HepG2 (cell line): ENCODE measurements around the gene TCN2. TPM values are rescaled to one million over a fixed set of nuclear protein-coding genes. Genes with fewer than 3 reads are reported as not detected.

ENCODE experiments used
- ARNTL ChIP-seq: sonication (generic); formaldehyde crosslinking; IDR thresholded peaks from 2 replicates; pipeline ENCODE4 v1.4.0; 2020; ENCODE audit warnings: mild to moderate bottlenecking, missing genetic modification reagents
- CEBPB ChIP-seq: IDR thresholded peaks from 2 replicates; pipeline ENCODE4 v1.6.1; 2011; ENCODE audit warnings: low read depth, low read length, improper control_type of control experiment, borderline replicate concordance
- EP300 ChIP-seq, 3 experiments: sonication (generic) in 1 of 3; formaldehyde crosslinking in 1 of 3; IDR thresholded peaks; 2 replicates each; pipeline versions ENCODE4 v1.5.1 to v1.6.1; 2011 to 2020; ENCODE audit warnings: low read depth in 2 of 3, low read length in 2 of 3, borderline replicate concordance in 1 of 3, improper control_type of control experiment in 1 of 3, mild to moderate bottlenecking in 1 of 3, missing genetic modification reagents in 1 of 3, moderate library complexity in 1 of 3
- HNF4G ChIP-seq, 2 experiments: sonication (generic) in 1 of 2; formaldehyde crosslinking in 1 of 2; IDR thresholded peaks; 2 replicates each; pipeline versions ENCODE4 v1.4.0 to v1.6.1; 2011 to 2020; ENCODE audit warnings: borderline replicate concordance in 2 of 2, low read depth in 2 of 2, mild to moderate bottlenecking in 2 of 2, low read length in 1 of 2, missing genetic modification reagents in 1 of 2, moderate library complexity in 1 of 2
- MAFK ChIP-seq, 2 experiments: IDR thresholded peaks in 1 of 2; conservative IDR thresholded peaks in 1 of 2; 2 replicates each; pipeline ENCODE4 v1.6.1; 2011; ENCODE audit warnings: improper control_type of control experiment in 2 of 2, low read length in 2 of 2
- MEIS2 ChIP-seq: sonication (generic); formaldehyde crosslinking; IDR thresholded peaks from 2 replicates; pipeline ENCODE4 v1.9.0; 2021; ENCODE audit warnings: mild to moderate bottlenecking, missing genetic modification reagents
- MXD4 ChIP-seq: IDR thresholded peaks from 2 replicates; pipeline ENCODE4 v1.6.1; 2016; ENCODE audit warnings: mild to moderate bottlenecking, missing biosample characterization, missing genetic modification reagents
- MYC ChIP-seq: sonication (generic); formaldehyde crosslinking; IDR thresholded peaks from 2 replicates; pipeline ENCODE4 v1.9.0; 2021; ENCODE audit warnings: missing genetic modification reagents, borderline replicate concordance
- PATZ1 ChIP-seq: sonication (generic); formaldehyde crosslinking; IDR thresholded peaks from 2 replicates; pipeline ENCODE4 v1.4.0; 2020; ENCODE audit warnings: missing genetic modification reagents
- PAXIP1 ChIP-seq: sonication (generic); formaldehyde crosslinking; conservative IDR thresholded peaks from 2 replicates; pipeline ENCODE4 v1.4.0; 2020; ENCODE audit warnings: mild to moderate bottlenecking, missing genetic modification reagents, moderate library complexity
- SAP130 ChIP-seq: IDR thresholded peaks from 2 replicates; pipeline ENCODE4 v1.6.1; 2016; ENCODE audit warnings: low read depth
- TAF15 ChIP-seq: fragments of 200-400 bp; formaldehyde crosslinking; IDR thresholded peaks from one replicate; pipeline ENCODE4 v1.6.1; 2018; ENCODE audit warnings: mild to moderate bottlenecking, low read depth, low read length; ENCODE audit not compliant: poor library complexity, severe bottlenecking
- XRCC5 ChIP-seq: fragments of 200-400 bp; formaldehyde crosslinking; optimal IDR thresholded peaks from 2 replicates; pipeline ENCODE3; 2017; ENCODE audit warnings: mild to moderate bottlenecking, low read length
- ZKSCAN5 ChIP-seq: sonication (generic); formaldehyde crosslinking; IDR thresholded peaks from 2 replicates; pipeline ENCODE4 v1.5.1; 2020; ENCODE audit warnings: mild to moderate bottlenecking, missing genetic modification reagents
- ZMAT3 ChIP-seq: sonication (generic); formaldehyde crosslinking; conservative IDR thresholded peaks from 2 replicates; pipeline ENCODE4 v1.7.0; 2021; ENCODE audit warnings: missing genetic modification reagents
- ZNF225 ChIP-seq: sonication (generic); formaldehyde crosslinking; IDR thresholded peaks from 2 replicates; pipeline ENCODE4 v1.4.0; 2020; ENCODE audit warnings: mild to moderate bottlenecking, missing genetic modification reagents
- ZNF34 ChIP-seq: sonication (generic); formaldehyde crosslinking; IDR thresholded peaks from 2 replicates; pipeline ENCODE4 v1.4.0; 2020; ENCODE audit warnings: mild to moderate bottlenecking, missing genetic modification reagents, borderline replicate concordance
- ZNF720 ChIP-seq: sonication (generic); formaldehyde crosslinking; IDR thresholded peaks from 2 replicates; pipeline ENCODE4 v1.4.0; 2020; ENCODE audit warnings: missing genetic modification reagents
- polyA plus RNA-seq, 8 experiments: library from polyadenylated mRNA; depleted of rRNA in 3 of 8; stranded (reverse) in 7 of 8; unstranded in 1 of 8; fragments of >200 nt; fragmentation: Illumina TruSeq in 4 of 8; extraction: Trizol in 4 of 8; gene quantifications; 2 replicates each; pipeline versions ENCODE4 v1.2.1 to v1.2.3, GENCODE V29; 2011 to 2016; ENCODE audit warnings: low read depth in 4 of 8, missing spikeins in 1 of 8, mixed read lengths in 1 of 8; ENCODE audit not compliant: insufficient read depth in 1 of 8
- total RNA-seq, 5 experiments: library from RNA; depleted of rRNA; stranded (reverse); fragments of >200 nt; fragmentation: Illumina TruSeq; extraction: Trizol; gene quantifications; 2 replicates each; pipeline ENCODE4 v1.2.3, GENCODE V29; 2016; ENCODE audit warnings: low read depth in 1 of 5
- TF ChIP-seq, protein P1 (sequence below): sonication (generic); formaldehyde crosslinking; IDR thresholded peaks from 2 replicates; pipeline ENCODE4 v1.4.0; 2020; ENCODE audit warnings: low read depth, missing genetic modification reagents

The TCN2 gene
- total and polyA plus RNA-seq, 2 of the 13 experiments (the other 11 are each of a cell fraction or from before 2014, with no cell fraction given): 0.29 to 0.31 TPM

- TF ChIP-seq XRCC5: no peak
- TF ChIP-seq HNF4G (IDR thresholded peaks at IDR 0.05; ENCODE audit: borderline replicate concordance, low read depth, low read length): no peak
- TF ChIP-seq HNF4G (CRISPR knock-in tag; IDR thresholded peaks at IDR 0.05; ENCODE audit: borderline replicate concordance, low read depth): no peak
- no peak for TF ChIP-seq TAF15
- TF ChIP-seq, protein P1, sequence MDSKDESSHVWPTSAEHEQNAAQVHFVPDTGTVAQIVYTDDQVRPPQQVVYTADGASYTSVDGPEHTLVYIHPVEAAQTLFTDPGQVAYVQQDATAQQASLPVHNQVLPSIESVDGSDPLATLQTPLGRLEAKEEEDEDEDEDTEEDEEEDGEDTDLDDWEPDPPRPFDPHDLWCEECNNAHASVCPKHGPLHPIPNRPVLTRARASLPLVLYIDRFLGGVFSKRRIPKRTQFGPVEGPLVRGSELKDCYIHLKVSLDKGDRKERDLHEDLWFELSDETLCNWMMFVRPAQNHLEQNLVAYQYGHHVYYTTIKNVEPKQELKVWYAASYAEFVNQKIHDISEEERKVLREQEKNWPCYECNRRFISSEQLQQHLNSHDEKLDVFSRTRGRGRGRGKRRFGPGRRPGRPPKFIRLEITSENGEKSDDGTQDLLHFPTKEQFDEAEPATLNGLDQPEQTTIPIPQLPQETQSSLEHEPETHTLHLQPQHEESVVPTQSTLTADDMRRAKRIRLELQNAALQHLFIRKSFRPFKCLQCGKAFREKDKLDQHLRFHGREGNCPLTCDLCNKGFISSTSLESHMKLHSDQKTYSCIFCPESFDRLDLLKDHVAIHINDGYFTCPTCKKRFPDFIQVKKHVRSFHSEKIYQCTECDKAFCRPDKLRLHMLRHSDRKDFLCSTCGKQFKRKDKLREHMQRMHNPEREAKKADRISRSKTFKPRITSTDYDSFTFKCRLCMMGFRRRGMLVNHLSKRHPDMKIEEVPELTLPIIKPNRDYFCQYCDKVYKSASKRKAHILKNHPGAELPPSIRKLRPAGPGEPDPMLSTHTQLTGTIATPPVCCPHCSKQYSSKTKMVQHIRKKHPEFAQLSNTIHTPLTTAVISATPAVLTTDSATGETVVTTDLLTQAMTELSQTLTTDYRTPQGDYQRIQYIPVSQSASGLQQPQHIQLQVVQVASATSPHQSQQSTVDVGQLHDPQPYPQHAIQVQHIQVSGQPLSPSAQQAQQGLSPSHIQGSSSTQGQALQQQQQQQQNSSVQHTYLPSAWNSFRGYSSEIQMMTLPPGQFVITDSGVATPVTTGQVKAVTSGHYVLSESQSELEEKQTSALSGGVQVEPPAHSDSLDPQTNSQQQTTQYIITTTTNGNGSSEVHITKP (CRISPR knock-in tag): no peak
- no peak for TF ChIP-seq MEIS2 (CRISPR knock-in tag)
- TF ChIP-seq SAP130 (CRISPR knock-in tag): peak; percentile 34; the same call in 1 of the 2 replicates
- TF ChIP-seq PATZ1 (CRISPR knock-in tag): peak; percentile 91
- TF ChIP-seq MYC: no peak
- no peak for TF ChIP-seq MXD4 (CRISPR knock-in tag)
- TF ChIP-seq CEBPB: no peak
- no peak for TF ChIP-seq ZMAT3 (CRISPR knock-in tag)
- no peak; the same call in 1 of the 2 replicates for TF ChIP-seq ARNTL (CRISPR knock-in tag)
- no peak for TF ChIP-seq ZKSCAN5 (CRISPR knock-in tag)
- TF ChIP-seq EP300 (IDR thresholded peaks at IDR 0.05; ENCODE audit: low read depth in 2 of 2, low read length in 2 of 2): no peak
- no peak for TF ChIP-seq EP300 (CRISPR knock-in tag; IDR thresholded peaks at IDR 0.05; ENCODE audit: borderline replicate concordance)
- no peak for TF ChIP-seq ZNF34 (CRISPR knock-in tag)
- no peak for TF ChIP-seq MAFK (conservative IDR thresholded peaks at IDR 0.05 in 1 of 2, IDR thresholded peaks at IDR 0.05 in 1 of 2; ENCODE audit: low read length in 2 of 2)
- TF ChIP-seq PAXIP1 (CRISPR knock-in tag): 0 out of 2 replicates have a peak, but pooled peaks have one; percentile 23
- no peak for TF ChIP-seq ZNF720 (CRISPR knock-in tag)
- no peak for TF ChIP-seq ZNF225
Observed at GRCh38 chr22:30572840-30573593, 34.0 kb upstream of the TCN2 start (continued).
